Brain microvascular endothelial cell (primary cell): ENCODE data around the gene CECR2.

ENCODE experiments used
- DNase-seq: peaks from one replicate; pipeline ENCODE4 v3.0.0-alpha.2; 2020
- H3K27ac ChIP-seq: fragments of 250-450 bp; sonication (Bioruptor Pico); 2 replicates; pipeline ENCODE4 v1.5.1; 2020; ENCODE audit warnings: mild to moderate bottlenecking, moderate library complexity
- H3K27me3 ChIP-seq: fragments of 250-450 bp; sonication (Bioruptor Pico); replicated peaks from 2 replicates; pipeline ENCODE4 v1.5.1; 2020; ENCODE audit warnings: mild to moderate bottlenecking
- H3K36me3 ChIP-seq: fragments of 250-450 bp; sonication (Bioruptor Pico); replicated peaks from 2 replicates; pipeline ENCODE4 v1.5.1; 2020; ENCODE audit warnings: mild to moderate bottlenecking
- H3K4me3 ChIP-seq: 2 replicates; pipeline ENCODE4 v1.5.1; 2011; ENCODE audit warnings: low read depth, mild to moderate bottlenecking, control low read depth, low read length, moderate library complexity
- CTCF ChIP-seq: IDR thresholded peaks from 2 replicates; pipeline ENCODE4 v1.5.1; 2011; ENCODE audit warnings: low read depth, mild to moderate bottlenecking, moderate library complexity, low read length, control low read depth, inconsistent platforms; ENCODE audit errors: missing control alignments
- in situ Hi-C: cut with HindIII; loops from 2 replicates; pipeline ENCODE4 v1.10.0; 2017; ENCODE audit warnings: low sequenced_read_pairs, low pct_ligation_motif_present

Gene CECR2

GRCh38 chr22:17470880-17471500 is 101.7 kb downstream of the CECR2 start:
- Histone ChIP-seq H3K27ac (no peak overlapping the region), H3K36me3 (no peaks in the 10 kb centered on the region), H3K4me3 (no peak overlapping the region), H3K27me3 (no peaks in the 10 kb centered on the region)
- in situ Hi-C loops = no loop called here
- TF ChIP-seq CTCF = no peak
- no peak for DNase-seq

GRCh38 chr22:17471886-17472535 is 102.8 kb downstream of the CECR2 start:
- TF ChIP-seq CTCF = no peak
- H3K27me3 ChIP-seq = no peaks in the 10 kb centered on the region
- H3K27ac ChIP-seq = no peak overlapping the region
- H3K36me3 ChIP-seq = no peaks in the 10 kb centered on the region
- H3K4me3 ChIP-seq = no peak overlapping the region
- DNase-seq = no peak
- in situ Hi-C loops = no loop called here

GRCh38 chr22:17472932-17473331 is 103.7 kb downstream of the CECR2 start:
- in situ Hi-C loops = no loop called here
- H3K27ac ChIP-seq = no peak overlapping the region
- no peak for DNase-seq
- no peaks in the 10 kb centered on the region for H3K27me3 ChIP-seq
- no peak for TF ChIP-seq CTCF
- no peak overlapping the region for H3K4me3 ChIP-seq
- no peaks in the 10 kb centered on the region for H3K36me3 ChIP-seq

GRCh38 chr22:17475318-17476230 is 106.3 kb downstream of the CECR2 start:
- TF ChIP-seq CTCF = no peak
- Histone ChIP-seq H3K4me3 (no peak overlapping the region), H3K27me3 (no peaks in the 10 kb centered on the region), H3K27ac (no peak overlapping the region), H3K36me3 (no peaks in the 10 kb centered on the region)
- in situ Hi-C loops = no loop called here
- DNase-seq = no peak

- in situ Hi-C loops = no loop called here
- Histone ChIP-seq H3K27me3 (no peaks in the 10 kb centered on the region), H3K27ac (no peak overlapping the region), H3K4me3 (no peak overlapping the region), H3K36me3 (no peaks in the 10 kb centered on the region)
- no peak for TF ChIP-seq CTCF
- DNase-seq = no peak
Measured at GRCh38 chr22:17476838-17477237, 107.6 kb downstream of the CECR2 start.
